GM23248 (cell line): Measurements from ENCODE around the gene TMEM100.

Source experiments
- EZH2 ChIP-seq: fragments of 200-600 bp; sonication (generic); IDR thresholded peaks from 2 replicates; pipeline ENCODE4 v1.6.1; 2018; ENCODE audit warnings: antibody characterized with exemption, mild to moderate bottlenecking; ENCODE audit not compliant: insufficient read depth, poor library complexity, severe bottlenecking
- EZH2phosphoT487 ChIP-seq: fragments of 200-600 bp; sonication (generic); IDR thresholded peaks from 2 replicates; pipeline ENCODE4 v1.6.1; 2018; ENCODE audit warnings: antibody characterized with exemption, moderate library complexity, mild to moderate bottlenecking, low read depth; ENCODE audit not compliant: insufficient read depth

DNA sequence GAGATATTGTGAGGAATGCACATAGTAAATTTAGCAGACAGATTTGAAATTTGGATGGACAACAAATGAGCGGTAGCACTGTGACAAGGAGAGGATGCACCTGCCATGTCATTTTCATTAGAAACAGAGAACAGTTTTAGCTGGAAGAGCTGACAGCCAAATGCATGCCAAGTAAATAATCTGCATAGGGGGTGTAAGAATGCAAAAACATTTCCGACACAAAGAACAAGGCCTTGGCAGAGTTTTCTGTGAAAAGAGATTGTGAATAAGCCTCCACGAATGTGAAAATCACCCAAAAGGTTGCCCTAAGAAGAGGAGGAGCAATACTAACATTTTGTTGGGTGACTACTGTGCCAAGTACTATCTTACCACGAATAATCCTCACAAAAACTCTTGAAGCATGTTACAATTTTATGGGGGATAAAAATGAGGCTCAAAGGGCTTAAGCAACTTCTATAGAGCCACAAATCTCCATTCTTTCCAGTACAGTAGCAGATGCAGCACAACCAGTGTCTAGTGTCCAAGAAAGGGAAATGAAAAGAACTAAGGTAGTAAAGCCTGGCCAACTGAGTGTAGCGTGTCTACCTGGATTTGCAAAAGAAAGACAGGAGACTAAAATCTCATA, 28.3 kb downstream of the TMEM100 start:
- TF ChIP-seq EZH2 (no peak), EZH2phosphoT487 (no peak)
